Gastrocnemius medialis (tissue), 4 donors: ENCODE measurements around the gene GDF9.

Experiments used
- POLR2A ChIP-seq, 2 donors: fragments of 450-650 bp; IDR thresholded peaks; one replicate each; pipeline ENCODE4 v1.6.1; 2017; ENCODE audit warnings: antibody characterized with exemption in 2 of 2, mild to moderate bottlenecking in 2 of 2, moderate library complexity in 2 of 2
- TF ChIP-seq, protein P1 (sequence below), 5 experiments: fragments of 450-650 bp in 3 of 5; fragments of 200-600 bp in 2 of 5; sonication (generic) in 2 of 5; IDR thresholded peaks in 4 of 5; conservative IDR thresholded peaks in 1 of 5; 1 replicate in 4 of 5; 2 replicates in 1 of 5; pipeline ENCODE4 v1.5.1; 2016 to 2019; ENCODE audit warnings: antibody characterized with exemption in 5 of 5, mild to moderate bottlenecking in 3 of 5, moderate library complexity in 3 of 5

DNA sequence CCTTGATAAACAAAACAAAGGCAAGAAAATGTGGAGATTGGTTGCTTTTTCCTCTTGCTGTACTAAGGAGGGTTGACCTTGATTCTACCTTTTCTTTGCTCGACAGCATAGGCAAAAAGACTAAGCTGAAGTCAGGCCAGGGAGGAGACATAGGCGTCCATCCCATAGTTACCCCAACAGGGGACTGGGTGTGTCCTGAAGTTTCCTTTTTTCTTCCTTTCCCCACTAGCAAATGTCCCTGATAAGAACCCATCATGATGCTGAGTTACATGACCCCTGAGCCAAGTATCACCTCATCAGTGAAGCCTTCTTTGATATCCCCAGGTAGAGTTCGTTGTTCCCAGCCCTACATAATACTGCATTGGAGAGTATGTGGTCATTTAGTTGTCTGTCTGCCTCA lies 26.0 kb downstream of the GDF9 start:
- TF ChIP-seq POLR2A (IDR thresholded peaks at IDR 0.05) = no peak
- TF ChIP-seq, protein P1, sequence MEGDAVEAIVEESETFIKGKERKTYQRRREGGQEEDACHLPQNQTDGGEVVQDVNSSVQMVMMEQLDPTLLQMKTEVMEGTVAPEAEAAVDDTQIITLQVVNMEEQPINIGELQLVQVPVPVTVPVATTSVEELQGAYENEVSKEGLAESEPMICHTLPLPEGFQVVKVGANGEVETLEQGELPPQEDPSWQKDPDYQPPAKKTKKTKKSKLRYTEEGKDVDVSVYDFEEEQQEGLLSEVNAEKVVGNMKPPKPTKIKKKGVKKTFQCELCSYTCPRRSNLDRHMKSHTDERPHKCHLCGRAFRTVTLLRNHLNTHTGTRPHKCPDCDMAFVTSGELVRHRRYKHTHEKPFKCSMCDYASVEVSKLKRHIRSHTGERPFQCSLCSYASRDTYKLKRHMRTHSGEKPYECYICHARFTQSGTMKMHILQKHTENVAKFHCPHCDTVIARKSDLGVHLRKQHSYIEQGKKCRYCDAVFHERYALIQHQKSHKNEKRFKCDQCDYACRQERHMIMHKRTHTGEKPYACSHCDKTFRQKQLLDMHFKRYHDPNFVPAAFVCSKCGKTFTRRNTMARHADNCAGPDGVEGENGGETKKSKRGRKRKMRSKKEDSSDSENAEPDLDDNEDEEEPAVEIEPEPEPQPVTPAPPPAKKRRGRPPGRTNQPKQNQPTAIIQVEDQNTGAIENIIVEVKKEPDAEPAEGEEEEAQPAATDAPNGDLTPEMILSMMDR (IDR thresholded peaks at IDR 0.05 in 4 of 5, conservative IDR thresholded peaks at IDR 0.05 in 1 of 5) = no peak
